ENCODE results near the gene DENND5A.

DENND5A gene

DNA sequence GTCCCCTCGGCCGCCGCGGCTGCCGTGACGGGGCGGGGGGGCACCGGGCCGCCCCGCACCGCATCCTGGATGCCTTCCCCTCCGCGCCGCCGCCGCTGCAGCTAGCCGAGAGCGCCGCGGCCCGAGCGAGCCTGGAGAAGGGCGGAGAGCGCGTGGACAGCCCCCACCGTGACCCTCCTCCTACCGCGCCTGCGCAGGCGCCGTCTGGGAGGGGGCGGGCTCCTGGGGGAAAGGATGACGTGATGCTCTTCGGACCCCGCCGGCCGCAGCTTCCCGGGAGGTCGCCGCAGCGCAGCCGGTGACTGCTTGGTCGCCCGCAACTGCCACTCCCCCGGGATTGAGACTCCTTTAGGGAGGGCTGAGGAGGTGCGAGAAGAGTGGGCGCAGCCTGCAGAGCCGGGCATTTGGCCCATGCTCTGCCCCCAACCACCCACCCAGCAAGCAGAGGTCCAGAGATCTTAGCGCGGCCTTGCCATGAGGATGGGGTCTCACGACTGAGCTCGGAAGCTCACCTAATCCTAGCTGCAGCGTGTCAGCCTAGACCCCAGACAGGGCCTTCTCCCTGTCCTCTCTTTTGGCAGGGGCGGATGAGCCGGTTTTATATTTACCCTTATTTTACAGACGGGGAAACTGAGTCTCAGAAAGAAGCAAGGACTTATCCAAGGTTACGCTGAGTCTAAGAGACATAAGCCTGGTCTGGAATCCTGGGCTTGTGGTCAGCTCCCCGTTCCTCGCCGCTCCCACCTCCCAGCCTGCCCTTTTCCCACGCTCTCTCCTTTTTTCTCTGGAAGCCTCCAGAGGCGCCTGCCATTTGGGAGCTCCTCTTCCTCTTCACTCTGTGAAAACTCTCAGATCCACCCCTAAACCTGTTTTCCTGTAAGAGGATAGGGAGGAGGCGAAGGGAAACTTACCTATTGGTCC is at the start of gene DENND5A:
Gene DENND5A, minus strand, starts transcription at position 140 of the 921 bp plus-strand sequence. CDS start 281 bp downstream, outside the sequence.
- DNase-seq (ENCODE audit: low read depth, low spot score) = no peak

DNA sequence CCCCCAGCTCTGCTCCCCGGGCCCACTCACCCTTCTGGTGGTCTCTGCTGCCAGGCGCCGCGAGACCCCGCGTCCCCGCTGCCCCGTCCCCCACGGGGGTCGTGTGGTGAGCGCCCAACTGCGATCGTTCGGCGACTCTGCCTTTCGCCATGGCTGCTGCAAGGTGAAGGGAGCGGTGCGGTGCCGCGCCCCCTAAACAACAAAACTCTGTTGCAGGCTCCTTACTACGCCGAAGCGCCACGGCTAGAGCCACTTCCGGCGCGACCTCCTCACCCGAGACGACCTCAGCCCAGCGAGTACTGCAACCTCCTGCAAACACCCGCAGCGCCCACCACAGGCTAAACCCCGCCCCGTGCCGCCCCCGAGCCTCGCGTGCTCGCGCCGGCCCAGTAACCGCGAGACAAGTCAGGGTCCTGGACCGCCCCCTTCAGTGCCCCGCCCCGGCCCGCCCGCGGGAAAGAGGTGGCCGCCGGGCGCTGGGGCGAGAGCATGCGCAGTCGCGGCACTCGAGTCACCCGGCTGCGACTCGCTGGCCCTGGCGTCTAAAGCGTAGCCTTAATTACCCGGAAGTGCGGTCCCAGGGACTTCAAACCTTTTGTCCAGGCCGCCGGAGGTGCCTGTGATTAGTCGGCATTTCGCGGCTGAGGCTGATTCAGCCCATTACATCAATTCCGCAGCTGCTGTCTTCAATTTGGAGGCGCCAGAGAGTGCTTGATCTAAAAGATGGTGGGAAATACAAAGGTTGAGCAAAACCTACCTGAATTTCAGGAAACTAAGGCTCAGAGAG is 49.3 kb upstream of the DENND5A start, which contains the start of gene TMEM41B:
Gene TMEM41B, minus strand, starts transcription at position 303 of the 787 bp plus-strand sequence. Its CDS starts 152 bp downstream, at position 151.
- DNase-seq (ENCODE audit: low read depth, low spot score) = peak; percentile 98

DNA sequence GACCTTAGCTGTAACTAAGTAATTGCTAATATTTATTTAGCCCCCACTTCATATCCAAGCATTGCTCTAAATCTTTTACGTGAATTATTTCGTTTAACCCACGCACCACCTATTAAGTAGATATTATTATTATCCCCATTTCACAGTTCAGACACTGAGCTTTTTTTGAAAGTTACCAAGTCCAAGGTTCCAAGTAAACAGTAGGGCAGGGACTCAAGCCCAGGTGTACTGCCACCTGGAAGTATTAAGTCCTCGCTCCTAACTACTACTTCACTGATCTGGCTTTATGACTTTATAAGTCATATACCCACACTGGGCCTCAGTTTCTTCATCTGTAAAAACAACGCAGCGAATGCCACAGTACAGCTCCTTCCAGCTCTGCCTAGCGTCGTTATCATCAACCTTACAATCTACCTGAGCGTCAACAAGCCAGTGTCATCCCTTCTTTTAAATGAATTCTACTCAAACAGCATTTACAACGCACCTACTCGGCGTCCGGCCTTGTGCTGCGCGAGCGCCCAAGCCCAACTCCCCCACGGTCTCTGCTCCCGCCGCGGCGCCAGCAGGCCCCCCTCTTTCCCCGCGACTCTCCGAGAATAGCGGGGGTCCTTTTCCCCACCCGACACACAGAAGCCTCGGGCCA is 48.6 kb upstream of the DENND5A start:
- no peak for DNase-seq (ENCODE audit: low read depth, low spot score)

DNA sequence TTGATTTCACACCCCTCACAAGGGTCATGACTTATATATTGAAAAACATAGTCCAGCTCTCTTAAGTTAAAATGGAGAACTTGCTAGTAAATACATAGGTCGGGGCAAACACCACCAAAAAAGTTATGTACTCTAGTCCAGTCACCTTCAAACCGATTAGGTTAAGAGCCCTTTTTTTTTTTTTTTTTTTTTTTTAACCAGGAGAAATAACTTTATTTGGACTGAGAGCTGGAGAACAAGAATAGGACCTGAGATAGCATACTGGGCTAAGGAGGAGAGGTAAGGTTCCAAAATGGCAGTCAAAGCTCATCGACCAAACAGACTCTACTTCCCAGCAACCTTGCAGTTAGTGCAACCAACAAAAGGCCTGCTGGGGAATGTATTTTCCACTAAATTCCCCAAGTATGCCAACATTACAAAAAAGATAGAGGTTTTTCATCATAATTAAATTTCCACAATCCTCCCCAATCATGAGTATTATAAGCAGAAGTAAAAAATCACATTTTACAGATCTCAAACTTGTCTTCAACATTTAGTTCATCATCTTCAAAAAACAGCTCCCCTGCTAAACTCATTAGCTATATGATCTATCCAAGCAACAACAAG is 45.4 kb upstream of the DENND5A start:
- DNase-seq (ENCODE audit: low read depth, low spot score) = no peak

DNA sequence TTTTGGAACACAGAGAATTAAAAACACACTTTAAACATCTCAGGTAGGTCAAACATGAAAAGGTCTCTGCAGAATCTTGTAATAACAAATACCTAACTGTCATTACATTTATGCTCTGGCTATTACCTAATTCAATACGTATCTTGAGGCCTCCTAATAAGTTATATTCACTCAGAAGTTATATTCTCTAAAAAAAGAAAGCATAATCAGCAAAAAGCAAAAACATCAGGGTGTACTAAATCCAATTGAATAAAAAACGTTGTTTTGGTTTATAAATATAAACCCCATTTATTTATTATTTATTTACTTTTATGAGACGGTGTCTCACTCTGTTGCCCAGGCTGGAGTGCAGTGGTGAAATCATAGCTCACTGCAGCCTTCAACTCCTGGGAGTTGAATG is 39.0 kb upstream of the DENND5A start:
- no peak for DNase-seq (ENCODE audit: low read depth, low spot score)

DNA sequence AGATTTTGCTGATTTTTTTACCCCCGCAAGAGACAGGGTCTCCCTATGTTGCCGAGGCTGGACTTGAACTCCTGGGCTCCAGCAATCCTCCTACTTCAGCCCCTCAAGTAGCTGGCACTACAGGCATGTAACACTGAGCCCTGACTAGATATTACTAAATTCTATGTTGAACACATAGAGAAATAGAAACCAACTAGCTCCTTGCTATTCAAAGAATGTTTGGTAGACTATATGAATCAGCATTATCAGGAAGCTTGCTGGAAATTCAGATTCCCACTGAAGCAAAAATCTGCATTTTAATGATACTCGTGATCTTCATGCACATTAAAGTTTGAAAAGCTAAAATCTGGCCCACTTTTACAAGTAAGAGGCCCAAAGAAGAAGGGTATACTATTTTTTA is 37.3 kb upstream of the DENND5A start:
- DNase-seq (ENCODE audit: low read depth, low spot score) = no peak

DNA sequence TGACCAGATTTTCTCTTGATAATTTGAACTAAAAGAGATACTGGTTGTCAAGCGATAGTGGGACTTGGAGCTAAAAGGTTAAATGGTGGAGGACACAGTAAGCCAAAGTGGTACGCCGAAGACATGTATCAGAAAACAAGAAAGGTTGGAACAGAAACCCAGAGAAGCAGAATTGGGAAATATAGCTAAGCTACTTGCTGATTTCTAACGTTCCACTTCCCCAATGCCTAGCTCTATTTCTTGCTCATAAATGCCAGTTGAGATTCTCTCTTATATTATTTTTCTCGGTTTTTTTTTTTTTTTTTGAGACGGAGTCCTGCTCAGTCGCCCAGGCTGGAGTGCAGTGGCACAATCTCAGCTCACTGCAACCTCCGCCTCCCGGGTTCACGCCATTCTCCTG is 36.6 kb upstream of the DENND5A start:
- no peak for DNase-seq (ENCODE audit: low read depth, low spot score)

DNA sequence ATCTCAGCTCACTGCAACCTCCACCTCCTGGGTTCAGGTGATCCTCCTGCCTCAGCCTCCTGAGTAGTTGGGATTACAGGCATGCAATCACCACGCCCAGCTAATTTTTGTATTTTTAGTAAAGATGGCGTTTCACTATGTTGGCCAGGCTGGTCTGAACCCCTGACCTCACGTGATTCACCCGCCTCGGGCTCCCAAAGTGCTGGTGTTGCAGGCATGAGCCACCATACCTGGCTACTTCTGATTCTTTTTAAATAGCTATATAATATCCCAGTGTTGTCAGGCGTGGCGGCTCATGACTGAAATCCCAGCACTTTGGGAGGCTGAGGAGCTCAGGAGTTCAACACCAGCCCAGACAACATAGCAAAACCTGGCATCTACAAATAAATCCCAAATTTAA is 28.5 kb upstream of the DENND5A start:
- no peak for DNase-seq (ENCODE audit: low read depth, low spot score)

DNA sequence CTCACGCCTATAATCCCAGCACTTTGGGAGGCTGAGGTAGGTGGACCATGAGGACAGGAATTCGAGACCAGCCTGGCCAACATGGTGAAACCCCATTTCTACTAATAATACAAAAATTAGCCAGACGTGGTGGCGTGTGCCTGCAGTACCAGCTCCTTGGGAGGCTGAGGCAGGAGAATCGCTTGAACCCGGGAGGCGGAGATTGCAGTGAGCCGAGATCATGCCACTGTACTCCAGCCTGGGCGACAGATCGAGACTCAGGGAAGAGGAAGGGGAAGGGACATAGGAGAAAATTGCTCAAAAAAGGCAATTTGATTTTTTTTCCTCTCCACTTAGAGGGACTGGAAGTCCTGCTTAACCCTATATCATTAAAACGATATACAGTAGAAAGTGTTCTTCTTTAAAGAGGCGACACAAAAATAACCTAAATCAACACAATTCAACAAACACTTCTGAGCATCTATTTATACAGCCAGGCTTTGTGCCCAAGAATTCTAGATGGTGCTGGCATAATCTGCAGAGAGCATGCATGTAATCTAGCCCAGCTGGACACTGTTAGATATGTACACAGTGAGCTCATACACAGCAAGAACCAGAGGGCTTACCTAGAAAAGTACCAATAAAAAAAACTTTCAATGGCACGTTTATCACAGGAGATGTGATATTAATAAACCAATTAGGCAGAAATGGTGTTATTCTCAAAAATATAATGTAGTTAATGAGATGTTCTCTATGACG is 20.9 kb upstream of the DENND5A start:
- DNase-seq (ENCODE audit: low read depth, low spot score) = no peak

DNA sequence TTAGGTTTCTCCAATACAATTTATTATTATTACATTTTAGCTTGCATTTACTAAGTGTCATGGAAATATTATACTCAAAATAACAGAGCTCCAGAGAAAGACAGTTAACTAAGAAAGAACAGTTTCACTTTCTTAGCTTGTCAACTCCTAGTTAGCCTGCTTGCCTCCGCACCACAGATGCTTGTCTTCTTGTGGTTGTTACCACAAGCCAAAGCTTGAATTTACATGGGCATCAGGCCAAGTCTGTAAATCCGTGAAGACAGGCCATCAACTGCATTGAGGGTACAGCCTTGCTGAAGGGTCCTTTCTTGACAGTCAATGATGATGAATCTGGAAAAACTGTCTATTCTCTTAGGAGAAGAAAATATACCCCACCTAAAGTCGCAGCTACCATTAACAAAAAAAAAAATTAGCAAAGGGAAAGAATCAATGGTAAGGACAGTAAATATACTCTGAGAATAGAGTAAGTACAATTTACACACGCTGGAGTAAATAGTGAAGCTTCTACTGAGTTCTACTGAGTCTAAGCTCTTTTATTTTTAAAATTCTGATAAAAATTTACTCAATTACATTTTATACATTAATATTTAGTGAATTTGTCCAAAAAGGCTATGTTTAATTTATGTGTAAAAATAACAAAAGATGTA is 15.6 kb upstream of the DENND5A start:
- DNase-seq (ENCODE audit: low read depth, low spot score) = no peak

DNA sequence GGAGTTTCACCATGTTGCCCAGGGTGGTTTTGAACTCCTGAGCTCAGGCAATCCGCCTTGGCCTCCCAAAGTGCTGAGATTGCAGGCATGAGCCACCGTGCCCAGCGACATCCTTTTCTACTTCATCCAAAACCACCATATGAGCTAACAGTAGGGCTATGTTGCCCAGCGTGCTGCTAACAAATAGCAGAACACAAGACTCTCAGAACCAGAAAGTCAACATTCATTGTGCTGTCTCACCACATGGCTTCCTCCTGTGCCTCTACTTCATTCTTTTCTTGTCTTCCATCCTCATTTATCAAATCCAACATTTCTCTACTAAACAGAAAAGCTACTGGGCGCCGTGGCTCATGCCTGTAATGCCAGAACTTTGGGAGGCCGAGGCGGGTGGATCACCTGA is 12.0 kb upstream of the DENND5A start:
- DNase-seq (ENCODE audit: low read depth, low spot score) = no peak

DNA sequence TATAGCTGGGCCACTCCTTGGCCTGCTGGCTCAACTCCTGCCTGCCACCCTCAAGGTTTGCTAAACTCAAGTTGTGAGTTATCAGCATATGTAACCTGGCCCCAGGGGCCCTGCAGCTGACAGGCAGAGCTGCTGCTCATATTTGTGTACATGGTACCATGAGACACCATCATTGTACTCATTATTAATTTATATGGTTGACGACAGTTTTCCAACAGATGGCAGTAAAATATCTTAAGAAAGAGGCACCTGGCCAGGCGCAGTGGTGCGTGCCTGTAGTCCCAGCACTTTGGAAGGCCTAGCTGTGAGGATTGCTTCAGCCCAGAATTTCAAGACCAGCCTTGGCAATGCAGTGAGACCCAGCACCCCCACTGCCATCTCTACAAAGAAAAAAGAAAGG is 11.4 kb upstream of the DENND5A start:
- DNase-seq (ENCODE audit: low read depth, low spot score) = no peak

DNA sequence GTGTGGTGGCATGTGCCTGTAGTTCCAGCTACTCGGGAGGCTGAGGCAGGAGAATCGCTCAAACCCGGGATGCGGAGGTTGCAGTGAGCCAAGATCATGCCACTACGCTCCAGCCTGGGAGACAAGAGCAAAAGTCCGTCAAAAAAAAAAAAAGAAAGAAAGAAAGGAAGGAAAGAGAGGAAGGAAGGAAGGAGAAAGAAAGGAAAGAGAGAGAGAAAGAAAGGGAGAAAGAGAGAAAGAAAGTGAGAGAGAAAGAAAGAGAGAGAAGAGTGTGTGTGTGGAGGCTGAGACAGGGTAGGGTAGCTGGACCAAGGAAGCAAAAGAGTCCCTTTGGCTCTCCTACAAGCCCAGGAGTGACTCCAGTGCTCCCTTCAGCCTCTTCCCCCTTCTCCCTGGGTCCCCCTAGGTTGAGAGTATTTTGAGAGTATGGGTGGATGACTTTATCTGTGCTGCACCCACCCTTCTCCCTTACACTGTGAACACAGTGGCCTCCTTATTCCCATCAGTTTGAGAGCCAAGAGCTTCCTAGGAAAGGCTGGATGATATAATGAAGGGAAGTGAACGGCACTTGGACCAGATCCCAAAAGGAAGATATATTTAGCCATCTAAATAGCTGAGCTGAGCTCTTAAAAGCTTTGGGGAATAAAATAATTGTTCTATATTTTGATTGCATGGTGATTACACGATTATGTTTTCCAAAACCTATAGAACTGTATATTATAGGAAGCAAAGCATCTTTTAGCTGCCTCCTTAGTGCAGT is 9.5 kb upstream of the DENND5A start:
- no peak for DNase-seq (ENCODE audit: low read depth, low spot score)

DNA sequence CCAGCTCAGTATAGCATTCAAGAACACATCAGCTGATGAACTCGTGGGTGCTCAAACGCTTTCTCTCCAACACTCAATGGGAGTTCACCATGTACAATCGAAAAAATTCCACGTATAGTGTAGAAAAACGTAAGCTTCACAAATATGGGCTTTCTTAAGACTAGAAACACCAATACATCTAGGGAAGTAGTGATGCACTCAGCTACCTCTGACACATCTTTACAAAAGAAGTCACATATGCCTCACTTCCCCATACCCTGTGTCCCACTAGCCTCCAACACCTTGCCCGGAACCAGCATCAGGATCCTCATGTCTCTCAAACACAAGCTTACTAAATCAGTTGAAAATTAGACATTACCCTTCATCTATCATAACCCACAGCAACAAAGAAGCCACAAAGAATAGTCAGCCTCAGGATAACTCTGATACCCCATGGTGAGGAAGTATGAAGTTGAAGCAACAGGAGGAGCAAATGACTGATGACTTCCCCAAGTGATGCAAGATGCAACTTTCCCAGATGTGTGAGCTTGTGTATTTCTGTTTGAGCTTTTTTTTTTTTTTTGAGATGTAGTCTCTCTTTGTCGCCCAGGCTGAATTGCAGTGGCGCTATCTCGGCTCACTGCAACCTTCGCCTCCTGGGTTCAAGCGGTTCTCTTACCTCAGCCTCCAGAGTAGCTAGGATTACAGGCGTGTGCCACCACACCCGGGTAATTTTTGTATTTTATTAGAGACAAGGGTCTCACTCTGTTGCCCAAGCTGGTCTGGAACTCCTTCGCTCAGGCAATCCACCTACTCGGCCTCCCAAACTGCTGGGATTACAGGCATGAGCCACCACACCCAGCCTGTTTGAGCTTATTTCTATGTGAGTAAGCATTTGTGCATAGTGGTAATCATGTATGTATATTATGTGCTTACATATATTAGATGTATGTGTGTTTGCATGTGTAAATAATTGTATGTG is 8.5 kb upstream of the DENND5A start:
- DNase-seq (ENCODE audit: low read depth, low spot score) = no peak

DNA sequence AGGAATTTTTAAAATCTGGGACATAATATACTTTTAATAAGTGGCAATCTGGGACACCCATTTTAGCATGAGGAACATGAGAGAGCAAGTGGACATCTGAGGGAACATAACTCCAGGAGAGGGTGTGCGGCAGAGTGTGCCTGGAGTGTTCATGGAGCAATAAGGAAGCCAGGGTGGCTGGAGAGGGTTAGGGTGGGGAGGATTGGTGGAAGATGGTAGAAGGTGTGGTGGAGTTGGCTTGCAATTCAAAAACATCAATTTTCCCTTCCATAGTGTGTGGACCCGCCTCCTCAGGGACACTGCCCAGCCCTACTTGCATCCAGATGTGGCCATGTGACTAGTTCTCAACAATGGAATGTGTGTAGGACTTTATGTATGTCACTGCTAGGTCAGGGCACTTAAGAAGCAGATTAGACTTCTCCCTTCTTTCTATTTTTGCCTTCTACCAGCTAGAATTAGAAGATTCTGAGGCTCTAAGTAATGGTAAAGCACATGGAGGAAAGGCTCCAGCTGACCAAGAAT is 4.4 kb upstream of the DENND5A start:
- DNase-seq (ENCODE audit: low read depth, low spot score) = no peak

DNA sequence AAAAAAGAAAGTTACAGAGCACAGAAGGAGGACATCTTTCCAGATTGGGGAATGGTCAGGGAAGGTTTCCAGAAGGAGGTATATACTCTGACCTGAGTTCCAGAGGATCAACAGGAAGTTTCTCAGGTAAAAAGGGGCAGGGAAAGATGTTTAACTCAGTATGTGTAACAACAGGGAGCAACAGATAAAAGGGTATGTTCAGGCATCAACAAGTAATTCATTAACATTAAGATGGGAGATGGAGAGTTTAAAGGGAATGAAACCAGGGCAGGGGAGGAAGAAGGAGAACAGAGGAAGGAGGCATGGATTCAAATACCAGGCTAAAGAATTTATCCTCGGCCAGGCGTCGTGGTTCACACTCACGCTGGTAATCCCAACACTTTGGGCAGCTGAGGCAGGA is 2.5 kb upstream of the DENND5A start:
- no peak for DNase-seq (ENCODE audit: low read depth, low spot score)

DNA sequence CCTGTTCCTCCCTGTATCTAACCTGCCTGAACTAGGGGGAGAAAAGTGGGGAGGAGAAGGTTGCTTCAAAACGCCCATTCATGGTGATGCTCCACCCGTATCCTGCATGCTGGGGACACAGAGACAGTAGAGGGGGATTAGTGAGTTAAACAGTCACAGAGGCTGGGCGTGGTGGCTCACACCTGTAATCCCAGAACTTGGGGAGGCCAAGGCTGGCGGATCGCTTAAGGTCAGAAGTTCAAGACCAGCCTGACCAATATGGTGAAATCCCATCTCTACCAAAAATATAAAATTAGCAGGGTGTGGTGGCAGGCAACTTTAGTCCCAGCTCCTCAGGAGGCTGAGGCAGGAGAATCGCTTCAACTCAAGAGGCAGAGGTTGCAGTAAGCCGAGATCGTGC is 1.8 kb upstream of the DENND5A start:
- DNase-seq (ENCODE audit: low read depth, low spot score) = no peak

DNA sequence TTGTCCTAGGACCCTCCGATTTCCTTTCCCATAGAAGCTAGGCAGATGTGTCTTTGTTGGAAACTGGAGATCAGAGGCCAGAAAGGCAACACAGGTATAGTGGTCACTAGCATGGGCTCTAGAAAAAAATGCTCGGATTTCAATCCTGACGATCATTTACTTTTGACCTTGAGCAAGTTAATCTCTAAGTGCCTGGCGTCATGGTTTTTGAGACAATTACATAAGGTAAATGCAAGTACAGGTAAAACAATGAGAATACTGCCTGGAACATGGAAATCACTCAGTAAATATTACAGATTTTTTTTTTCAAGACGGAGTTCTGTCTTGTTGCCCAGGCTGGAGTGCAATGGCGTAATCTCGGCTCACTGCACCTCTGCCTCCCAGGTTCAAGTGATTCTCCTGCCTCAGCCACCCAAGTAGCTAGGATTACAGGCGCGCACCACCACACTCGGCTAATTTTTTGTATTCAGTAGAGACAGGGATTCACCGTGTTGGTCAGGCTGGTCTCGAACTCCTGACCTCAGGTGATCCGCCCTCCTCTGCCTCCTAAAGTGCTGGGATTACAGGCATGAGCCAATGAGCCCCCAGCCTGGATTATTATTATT is 1.1 kb upstream of the DENND5A start:
- no peak for DNase-seq (ENCODE audit: low read depth, low spot score)

All from activated CD4-positive, CD25-positive, alpha-beta regulatory T cell treated with anti-CD3 and anti-CD28 coated beads, Interleukin-2, amount 50 U/mL, for 16 hours (primary cell).